Endothelial cell of umbilical vein (primary cell): ENCODE measurements around the gene CEP89. TPM values are rescaled to one million over a fixed set of nuclear protein-coding genes. Genes with fewer than 3 reads are reported as not detected.
"Not testable (repeated sequence)": the region's sequence is repeated elsewhere in the genome, so short reads cannot be mapped to it uniquely, and the experiment has no call there.

Experiments used
- BruUV-seq: library from RNA; stranded (reverse); fragments of 400-500 nt; replicated peaks from 2 replicates; lab custom pipeline; 2021; lab: Mats Ljungman, UMichigan
- CTCF ChIA-PET: fragments of 300-600, 350-600 bp; sonication (Branson Sonifier 250); formaldehyde crosslinking; loops from one replicate; lab custom pipeline; 2021; ENCODE audit warnings: antibody characterized with exemption, inconsistent platforms; lab: Charles Lee
- POLR2A ChIA-PET: fragments of 300-600, 350-600 bp; sonication (Branson Sonifier 250); formaldehyde crosslinking; loops from one replicate; lab custom pipeline; 2021; ENCODE audit warnings: antibody characterized with exemption, inconsistent platforms; lab: Charles Lee
- DNase-seq: peaks from one replicate; pipeline ENCODE4 v3.0.0-alpha.2; 2011; ENCODE audit warnings: low read depth, low spot score
- FAIRE-seq: peaks from 2 replicates; lab custom pipeline; 2011; peaks lifted over from hg19 to GRCh38; lab: Jason Lieb, UNC
- H2AFZ ChIP-seq: 2 replicates; pipeline ENCODE4 v1.6.0; 2012; ENCODE audit warnings: low read depth, low read length, control low read depth, inconsistent platforms
- H3K27ac ChIP-seq: 2 replicates; pipeline ENCODE4 v1.5.1; 2011; ENCODE audit warnings: low read depth, mild to moderate bottlenecking, control low read depth, low read length, moderate library complexity; ENCODE audit not compliant: insufficient read depth
- H3K27me3 ChIP-seq, 2 experiments: 2 replicates each; pipeline versions ENCODE4 v1.6.0 to v1.6.1; 2011; ENCODE audit warnings: low read length in 2 of 2, mixed read lengths in 1 of 2; ENCODE audit not compliant: control insufficient read depth in 2 of 2, insufficient read depth in 2 of 2
- H3K36me3 ChIP-seq, 2 experiments: 2 replicates in 1 of 2; 3 replicates in 1 of 2; pipeline ENCODE4 v1.5.1; 2011; ENCODE audit warnings: low read length in 2 of 2, mild to moderate bottlenecking in 1 of 2, moderate library complexity in 1 of 2; ENCODE audit not compliant: control insufficient read depth in 2 of 2, insufficient read depth in 2 of 2; ENCODE audit errors: extremely low read depth in 1 of 2
- H3K4me1 ChIP-seq: 3 replicates; pipeline ENCODE4 v1.5.1; 2011; ENCODE audit warnings: mild to moderate bottlenecking, low read length; ENCODE audit not compliant: control insufficient read depth, insufficient read depth; ENCODE audit errors: extremely low read depth
- H3K4me2 ChIP-seq: 2 replicates; pipeline ENCODE4 v1.6.1; 2011; ENCODE audit warnings: low read length, control low read depth, mixed read lengths; ENCODE audit not compliant: insufficient read depth
- H3K4me3 ChIP-seq, 3 experiments: fragments of 200-600 bp in 1 of 3; sonication (generic), shearing (Covaris generic) in 1 of 3; replicated peaks in 1 of 3; 2 replicates each; pipeline ENCODE4 v1.5.1; 2011 to 2016; ENCODE audit warnings: control low read depth in 3 of 3, low read length in 3 of 3, mild to moderate bottlenecking in 2 of 3, inconsistent platforms in 1 of 3, low read depth in 1 of 3, moderate library complexity in 1 of 3; ENCODE audit not compliant: insufficient read depth in 1 of 3
- H3K79me2 ChIP-seq: 2 replicates; pipeline ENCODE4 v1.6.0; 2012; ENCODE audit warnings: low read length, inconsistent platforms; ENCODE audit not compliant: control insufficient read depth, insufficient read depth
- H3K9ac ChIP-seq: replicated peaks from 2 replicates; pipeline ENCODE3; 2011; ENCODE audit warnings: low read length, control low read depth; ENCODE audit not compliant: insufficient read depth; ENCODE audit errors: extremely low read depth
- H3K9me1 ChIP-seq: replicated peaks from 3 replicates; pipeline ENCODE4 v1.6.0; 2011; ENCODE audit warnings: mild to moderate bottlenecking, low read length; ENCODE audit not compliant: control insufficient read depth, insufficient read depth; ENCODE audit errors: extremely low read depth
- H3K9me3 ChIP-seq: replicated peaks from 2 replicates; pipeline ENCODE4 v1.5.1; 2012; ENCODE audit warnings: low read length, inconsistent platforms; ENCODE audit not compliant: control insufficient read depth, insufficient read depth
- H4K20me1 ChIP-seq: replicated peaks from 2 replicates; pipeline ENCODE3; 2011; ENCODE audit warnings: mild to moderate bottlenecking, low read length; ENCODE audit not compliant: control insufficient read depth, insufficient read depth; ENCODE audit errors: extremely low read depth
- CTCF ChIP-seq, 2 donors: IDR thresholded peaks; 1 replicate in 1 of 2; 2 replicates in 1 of 2; pipeline ENCODE4 v1.5.1; 2011; ENCODE audit warnings: low read length in 2 of 2, mild to moderate bottlenecking in 2 of 2, moderate library complexity in 2 of 2, control low read depth in 1 of 2, inconsistent platforms in 1 of 2, low read depth in 1 of 2; ENCODE audit not compliant: insufficient read depth in 1 of 2; ENCODE audit errors: extremely low read depth in 1 of 2
- EZH2 ChIP-seq: IDR thresholded peaks from 2 replicates; pipeline ENCODE4 v1.6.1; 2012; ENCODE audit warnings: borderline replicate concordance, low read depth, mild to moderate bottlenecking, moderate library complexity, low read length, inconsistent platforms; ENCODE audit not compliant: severe bottlenecking
- FOS ChIP-seq: IDR thresholded peaks from 2 replicates; pipeline ENCODE4 v1.6.1; 2011; ENCODE audit warnings: mild to moderate bottlenecking, low read length, moderate library complexity, borderline replicate concordance; ENCODE audit not compliant: insufficient read depth
- GATA2 ChIP-seq: IDR thresholded peaks from 2 replicates; pipeline ENCODE4 v1.7.0; 2011; ENCODE audit warnings: low read depth, mild to moderate bottlenecking, moderate library complexity, mixed read lengths, low read length; ENCODE audit not compliant: insufficient read length, insufficient read depth
- JUN ChIP-seq: IDR thresholded peaks from 2 replicates; pipeline ENCODE4 v1.6.1; 2011; ENCODE audit warnings: borderline replicate concordance, low read depth; ENCODE audit not compliant: insufficient read length, insufficient read depth
- MAX ChIP-seq: IDR thresholded peaks from 2 replicates; pipeline ENCODE4 v1.6.1; 2011; ENCODE audit not compliant: insufficient read depth, insufficient read length
- MYC ChIP-seq: IDR thresholded peaks from one replicate; pipeline ENCODE4 v1.6.1; 2011; ENCODE audit warnings: mild to moderate bottlenecking, low read depth, low read length
- POLR2A ChIP-seq: IDR thresholded peaks from 2 replicates; pipeline ENCODE4 v1.6.1; 2012; ENCODE audit warnings: low read depth, mild to moderate bottlenecking, control low read depth, low read length
- POLR2AphosphoS5 ChIP-seq: IDR thresholded peaks from 2 replicates; pipeline ENCODE4 v1.6.1; 2012; ENCODE audit warnings: low read depth, mild to moderate bottlenecking, control low read depth, low read length, moderate library complexity; ENCODE audit not compliant: insufficient read depth
- dilution Hi-C: fragments of 300-500 bp; cut with MboI; formaldehyde crosslinking; loops from one replicate; pipeline ENCODE4 v1.15.0; 2019; ENCODE audit warnings: low sequenced_read_pairs; ENCODE audit not compliant: extremely low pct_ligation_motif_present
- intact Hi-C: fragments of 100-400 bp; cut with micrococcal nuclease; formaldehyde crosslinking; loops from one replicate; pipeline ENCODE4 v1.10.0; 2022
- polyA plus RNA-seq, 4 experiments: library from polyadenylated mRNA; depleted of rRNA in 3 of 4; stranded (reverse) in 3 of 4; unstranded in 1 of 4; fragments of >200 nt; gene quantifications; 2 replicates each; pipeline versions ENCODE4 v1.2.1 to v1.2.3, GENCODE V29; 2011 to 2012; ENCODE audit warnings: missing spikeins in 1 of 4
- total RNA-seq: library from RNA; stranded (reverse); gene quantifications from 2 replicates; pipeline ENCODE4 v1.2.3, GENCODE V29; 2021

CEP89 gene
- total and polyA plus RNA-seq, 2 donors (not counting 3 experiments of a cell fraction or from before 2014, with no cell fraction given) = 25.1 to 46.2 TPM

GRCh38 chr19:32945260-32945659 is 26.5 kb downstream of the CEP89 start:
- Histone ChIP-seq H3K4me2 (no peak overlapping the region), H3K79me2 (no peaks in the 10 kb centered on the region), H3K27ac (no peak overlapping the region), H4K20me1 (no peaks in the 10 kb centered on the region), H3K36me3 (peaks cover 9 to 26% of the 10 kb centered on the region in 2 experiments), H3K27me3 (no peaks in the 10 kb centered on the region), H3K9ac (no peak overlapping the region), H3K4me1 (no peaks in the 10 kb centered on the region), H2AFZ (no peak overlapping the region), H3K9me1 (no peaks in the 10 kb centered on the region), H3K9me3 (no peaks in the 10 kb centered on the region), H3K4me3 (no peak overlapping the region)
- no peak for FAIRE-seq
- intact Hi-C loops (no loop called here), dilution Hi-C loops (no loop called here)
- no TSS peak for BruUV-seq
- TF ChIP-seq JUN = no peak
- no peak for TF ChIP-seq CTCF (IDR thresholded peaks at IDR 0.05; ENCODE audit: extremely low read depth in 1 of 2, insufficient read depth in 1 of 2, low read depth in 1 of 2, low read length in 2 of 2)
- TF ChIP-seq MAX = no peak
- no peak for TF ChIP-seq GATA2
- TF ChIP-seq FOS = no peak
- TF ChIP-seq MYC = no peak
- TF ChIP-seq EZH2 = no peak
- no peak for TF ChIP-seq POLR2AphosphoS5
- TF ChIP-seq POLR2A = no peak
- ChIA-PET CTCF (no interaction called here), POLR2A (no interaction called here)
- no peak for DNase-seq

DNA sequence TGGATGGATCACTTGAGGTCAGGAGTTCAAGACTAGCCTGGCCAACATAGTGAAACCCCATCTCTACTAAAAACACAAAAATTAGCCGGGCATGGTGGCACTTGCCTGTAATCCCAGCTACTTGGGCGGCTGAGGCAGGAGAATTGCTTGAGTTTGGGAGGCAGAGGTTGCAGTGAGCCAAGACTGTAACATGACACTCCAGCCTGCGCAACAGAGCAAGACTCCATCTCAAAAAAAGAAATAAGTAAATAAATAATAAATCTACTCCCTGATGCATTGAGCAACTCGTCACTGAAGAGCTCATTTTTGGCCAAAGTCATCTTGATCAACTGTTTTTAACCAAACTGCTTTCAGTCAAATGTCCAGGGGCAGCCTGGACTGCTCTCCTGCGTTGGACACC is 30.5 kb downstream of the CEP89 start:
- H3K9me1 ChIP-seq, H3K9me3 ChIP-seq, intact Hi-C loops, H3K27ac ChIP-seq, H2AFZ ChIP-seq, FAIRE-seq, H3K4me3 ChIP-seq, dilution Hi-C loops, BruUV-seq, H3K4me2 ChIP-seq, H3K4me1 ChIP-seq, DNase-seq, H4K20me1 ChIP-seq, CTCF ChIA-PET, H3K27me3 ChIP-seq, POLR2A ChIA-PET, H3K79me2 ChIP-seq, H3K9ac ChIP-seq: not testable (repeated sequence)
- peaks cover 8 to 25% of the 10 kb centered on the region in 2 experiments for H3K36me3 ChIP-seq
